ENCODE results near the gene SNX21. TPM values are rescaled to one million over a fixed set of nuclear protein-coding genes. Genes with fewer than 3 reads are reported as not detected.

The SNX21 gene
- total and polyA plus RNA-seq, 2 donors (not counting 3 experiments of a cell fraction or from before 2014, with no cell fraction given), result 11.6 to 11.9 TPM

- H2AFZ ChIP-seq (ENCODE audit: low read depth, low read length), result no peak overlapping the region
- no peak for TF ChIP-seq POLR2A (IDR thresholded peaks at IDR 0.05; ENCODE audit: low read depth, low read length)
- no peak for TF ChIP-seq EZH2 (IDR thresholded peaks at IDR 0.05; ENCODE audit: borderline replicate concordance, low read depth, low read length, severe bottlenecking)
- no peak for TF ChIP-seq MAX (IDR thresholded peaks at IDR 0.05; ENCODE audit: insufficient read depth, insufficient read length)
- no peak for TF ChIP-seq JUN (IDR thresholded peaks at IDR 0.05; ENCODE audit: borderline replicate concordance, insufficient read depth, insufficient read length, low read depth)
- TF ChIP-seq MYC (IDR thresholded peaks at IDR 0.05; ENCODE audit: low read depth, low read length), result no peak
- no peak for TF ChIP-seq GATA2 (IDR thresholded peaks at IDR 0.05; ENCODE audit: insufficient read depth, insufficient read length, low read depth, low read length)
- no peak for TF ChIP-seq FOS (IDR thresholded peaks at IDR 0.05; ENCODE audit: borderline replicate concordance, insufficient read depth, low read length)
- no peak for TF ChIP-seq CTCF (IDR thresholded peaks at IDR 0.05; ENCODE audit: extremely low read depth in 1 of 2, insufficient read depth in 1 of 2, low read depth in 1 of 2, low read length in 2 of 2)
- no peak for TF ChIP-seq POLR2AphosphoS5 (IDR thresholded peaks at IDR 0.05; ENCODE audit: insufficient read depth, low read depth, low read length)
- no peaks in the 10 kb centered on the region for H4K20me1 ChIP-seq (replicated peaks; ENCODE audit: control insufficient read depth, extremely low read depth, insufficient read depth, low read length)
- H3K9me3 ChIP-seq (replicated peaks; ENCODE audit: control insufficient read depth, insufficient read depth, low read length), result no peaks in the 10 kb centered on the region
- no TSS peak for BruUV-seq (replicated peaks)
- no peak overlapping the region for H3K4me2 ChIP-seq (ENCODE audit: insufficient read depth, low read length)
- H3K27ac ChIP-seq (ENCODE audit: insufficient read depth, low read depth, low read length), result no peak overlapping the region
- H3K36me3 ChIP-seq (ENCODE audit: control insufficient read depth in 2 of 2, extremely low read depth in 1 of 2, insufficient read depth in 2 of 2, low read length in 2 of 2), result no peaks in the 10 kb centered on the region
- H3K27me3 ChIP-seq (ENCODE audit: control insufficient read depth in 2 of 2, insufficient read depth in 2 of 2, low read length in 2 of 2), result peaks cover 11 to 16% of the 10 kb centered on the region in 2 experiments
- H3K79me2 ChIP-seq (ENCODE audit: control insufficient read depth, insufficient read depth, low read length), result no peaks in the 10 kb centered on the region
- ChIA-PET POLR2A (interaction anchor here (1.3 kb wide), 1 partner anchor 68 kb away, joined by 3 read pairs; no protein-coding TSS in a partner anchor), CTCF (interaction anchor here (0.5 to 3.8 kb wide), 7 partner anchors 8 to 710 kb away, joined by 3 to 13 read pairs (median 4); no protein-coding TSS in a partner anchor)
- no peaks in the 10 kb centered on the region for H3K9me1 ChIP-seq (replicated peaks; ENCODE audit: control insufficient read depth, extremely low read depth, insufficient read depth, low read length)
- no peak for FAIRE-seq
- dilution Hi-C loops (cut with MboI; ENCODE audit: extremely low pct_ligation_motif_present, low sequenced_read_pairs), result no loop called here
- peaks cover 6% of the 10 kb centered on the region for H3K4me1 ChIP-seq (ENCODE audit: control insufficient read depth, extremely low read depth, insufficient read depth, low read length)
- H3K9ac ChIP-seq (replicated peaks; ENCODE audit: extremely low read depth, insufficient read depth, low read length), result no peak overlapping the region
- DNase-seq (ENCODE audit: low read depth, low spot score), result no peak
- intact Hi-C loops (cut with micrococcal nuclease), result loop anchor here (2.0 kb wide), 1 partner anchor 113 kb away; the partner anchor contains the start of gene PCIF1
- H3K4me3 ChIP-seq (replicated peaks in 1 of 3; ENCODE audit: insufficient read depth in 1 of 3, low read depth in 1 of 3, low read length in 3 of 3), result no peak overlapping the region
These were observed 11.7 kb upstream of the SNX21 start for GRCh38 chr20:45821947-45822346.
